Skin of body (tissue), 2 donors: Measurements from ENCODE around the gene CCDC192. TPM values are rescaled to one million over a fixed set of nuclear protein-coding genes. Genes with fewer than 3 reads are reported as not detected.
A peak's percentile ranks its signal among the peaks of the same experiment; 100 is the strongest.

Source experiments
- DNase-seq: peaks from one replicate; lab custom pipeline; 2025; lab: John Stamatoyannopoulos, UW
- total RNA-seq: library from RNA; depleted of rRNA; stranded (reverse); fragments of >200 nt; gene quantifications from one replicate; pipeline ENCODE4 v1.2.3, GENCODE V29; 2014

CCDC192 gene
- total RNA-seq, 1 donor from 2014 or later: not detected

DNA sequence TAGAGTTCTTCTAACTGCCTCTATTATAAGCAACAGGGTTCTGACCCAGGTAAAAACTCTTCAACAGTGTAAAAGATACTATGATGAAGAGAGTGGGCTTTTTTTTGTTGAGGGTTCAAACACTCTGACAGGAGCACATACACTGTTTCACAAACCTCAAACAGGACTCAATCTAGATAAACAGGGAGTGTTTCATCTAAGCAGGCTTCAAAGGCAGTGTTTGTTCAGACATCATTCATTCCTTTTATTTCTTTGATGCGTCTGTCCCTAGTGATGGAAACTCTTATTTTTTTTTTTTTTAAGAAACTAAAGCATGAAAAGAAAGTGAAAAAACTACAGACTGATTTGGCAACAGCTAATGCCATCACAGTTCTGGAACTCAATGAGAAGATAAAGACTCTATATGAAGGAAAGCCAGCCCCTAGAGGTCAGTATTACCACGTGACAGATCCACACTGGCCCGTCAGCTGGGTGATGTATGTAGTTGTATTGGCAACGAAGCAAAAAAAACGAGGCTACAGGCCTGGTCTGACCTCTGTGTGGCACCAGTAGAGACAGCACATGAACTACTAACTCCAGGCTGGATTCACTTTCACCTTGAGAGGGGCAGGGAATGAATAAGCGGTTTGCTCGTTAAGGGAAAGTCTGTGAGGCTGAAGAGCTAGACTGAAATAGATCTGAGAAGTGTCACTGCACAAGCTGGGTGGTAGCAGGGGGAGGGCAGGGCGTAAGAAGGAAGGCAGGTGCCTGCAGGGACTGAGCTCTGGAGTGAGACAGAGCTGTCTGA, 172.2 kb downstream of the CCDC192 start:
- DNase-seq: no peak

DNA sequence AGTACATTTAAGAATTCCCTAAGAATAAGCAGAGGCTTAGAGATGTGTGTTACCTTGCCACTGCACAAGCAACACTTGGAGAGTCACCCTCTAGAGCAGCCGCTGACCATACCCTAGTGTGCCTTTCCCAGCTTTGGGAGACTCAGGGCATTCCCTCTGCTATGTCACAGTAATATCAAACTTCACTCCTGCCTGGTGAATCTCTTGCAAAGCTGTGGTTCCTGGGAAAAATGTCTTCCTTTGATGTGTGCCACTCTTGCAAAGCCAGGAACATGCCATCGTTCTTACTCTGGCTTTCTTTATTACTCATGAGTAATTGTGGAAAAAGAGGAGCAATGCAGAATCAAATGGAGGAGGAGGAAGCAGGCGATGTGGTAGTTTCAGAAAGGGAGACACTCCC, 173.2 kb downstream of the CCDC192 start:
- DNase-seq: no peak

DNA sequence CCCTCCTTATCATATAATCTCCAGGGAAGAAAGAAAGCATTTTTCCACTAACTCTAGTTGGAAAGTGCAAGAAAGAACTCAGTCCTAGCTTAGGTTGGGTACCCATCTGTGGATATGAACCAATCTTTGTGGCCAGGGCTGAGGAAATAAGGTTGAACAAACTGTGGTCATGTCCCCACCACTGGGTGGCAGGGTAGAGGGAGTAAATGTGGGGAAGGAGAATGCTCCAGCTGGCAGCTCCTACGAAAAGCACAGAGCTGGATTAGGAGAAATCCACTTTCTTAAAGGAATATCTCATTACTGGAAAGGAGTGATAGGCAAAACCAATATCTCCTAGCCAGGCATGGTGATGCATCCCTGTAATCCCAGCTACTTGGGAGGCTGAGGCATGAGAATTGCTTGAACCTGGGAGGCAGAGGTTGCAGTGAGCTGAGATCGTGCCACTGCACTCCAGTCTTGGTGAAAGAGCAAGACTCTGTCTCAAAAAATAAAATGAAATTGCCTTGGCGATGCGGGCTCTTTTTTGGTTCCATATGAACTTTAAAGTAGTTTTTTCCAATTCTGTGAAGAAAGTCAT, 175.1 kb downstream of the CCDC192 start:
- no peak for DNase-seq

DNA sequence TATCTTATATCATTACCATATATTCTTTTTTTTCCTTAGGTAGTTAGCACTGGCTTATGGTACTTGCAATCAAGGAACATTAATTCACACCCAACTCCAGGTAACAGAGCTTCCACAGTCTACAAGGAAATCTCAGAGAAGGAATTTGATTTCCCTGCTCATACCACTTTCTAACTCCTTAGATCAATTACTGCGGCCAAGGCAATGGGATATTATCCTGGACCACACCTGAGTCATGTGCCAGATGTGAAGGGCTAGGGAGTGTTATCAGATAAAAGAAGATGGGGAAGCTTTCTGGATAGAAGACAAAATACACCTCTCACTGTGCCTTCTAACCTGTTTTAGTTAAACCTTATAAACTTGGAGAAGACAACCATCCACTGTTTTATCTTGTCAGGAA, 181.2 kb downstream of the CCDC192 start:
- DNase-seq: no peak

DNA sequence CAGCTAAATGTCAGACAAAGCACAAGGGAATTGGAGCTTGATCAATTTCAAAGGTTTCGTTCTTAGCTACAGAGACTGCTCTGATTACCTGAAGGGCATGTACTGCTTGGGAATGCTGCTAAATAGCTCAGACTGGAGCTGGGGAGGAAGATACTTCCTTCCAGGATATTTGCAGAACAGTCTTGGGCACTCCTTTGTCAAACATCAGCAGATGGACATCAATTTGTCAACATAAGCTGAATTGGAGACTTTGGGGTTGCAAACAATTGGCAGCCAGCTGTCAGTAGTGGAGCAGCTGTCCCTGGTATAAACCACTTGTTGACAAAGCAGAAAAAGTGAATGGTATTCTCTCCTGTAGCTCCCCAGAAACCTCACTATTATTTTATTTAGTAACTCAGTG, 182.0 kb downstream of the CCDC192 start:
- DNase-seq: no peak

DNA sequence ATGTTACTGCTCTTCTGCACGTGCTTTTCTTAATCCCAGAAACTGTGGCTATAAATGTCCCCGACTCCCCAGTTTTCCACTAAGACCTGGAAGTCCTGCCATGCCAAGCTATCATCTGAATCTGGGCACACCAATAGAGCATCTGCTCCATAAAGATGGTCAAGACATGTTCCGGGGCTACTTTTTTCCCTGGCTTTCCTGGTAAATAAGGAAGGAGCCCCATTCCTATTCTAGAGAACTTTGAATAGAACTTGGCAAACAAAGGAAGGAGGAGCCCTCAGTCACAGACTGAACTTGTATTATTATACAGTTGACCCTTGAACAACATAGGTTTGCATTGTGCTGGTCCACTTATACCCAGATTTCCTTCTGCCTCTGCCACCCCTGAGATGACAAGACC, 182.9 kb downstream of the CCDC192 start:
- DNase-seq: no peak

DNA sequence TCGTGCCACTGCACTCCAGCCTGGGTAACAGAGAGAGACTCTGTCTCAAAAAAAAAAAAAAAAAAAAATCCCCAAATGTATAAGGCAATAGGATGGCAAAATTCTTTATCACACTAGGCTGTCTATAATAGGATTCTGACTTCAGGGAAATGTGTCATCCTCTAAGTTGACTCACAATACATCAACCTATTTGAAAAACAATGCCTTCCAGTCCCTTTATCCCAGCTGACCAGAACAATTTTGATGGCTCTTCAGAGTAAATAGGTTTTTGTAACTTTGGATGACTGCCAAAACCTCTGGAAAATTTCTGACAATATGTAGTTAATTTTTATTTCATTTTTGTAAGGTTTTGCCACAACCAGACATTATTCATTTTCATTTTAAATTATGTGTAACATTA, 184.1 kb downstream of the CCDC192 start:
- DNase-seq: no peak

DNA sequence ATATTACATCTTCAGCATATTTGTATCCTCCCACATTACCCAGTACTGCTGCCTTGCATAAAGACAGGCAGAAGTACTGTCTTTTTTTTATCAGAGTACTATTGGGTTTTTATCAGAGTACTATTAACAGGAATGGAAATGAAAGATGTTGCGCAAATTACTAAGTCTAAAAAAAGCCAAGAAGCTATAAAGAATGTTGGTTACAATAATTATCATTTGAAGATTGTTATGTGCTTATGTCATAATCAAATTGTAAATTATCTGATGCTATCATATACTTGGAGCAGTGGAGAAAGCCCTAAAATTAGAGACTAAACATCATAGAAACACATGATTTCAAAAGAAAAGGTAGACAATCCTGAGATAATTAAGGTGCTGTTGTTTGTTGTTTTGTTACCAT, 188.8 kb downstream of the CCDC192 start:
- DNase-seq: no peak

DNA sequence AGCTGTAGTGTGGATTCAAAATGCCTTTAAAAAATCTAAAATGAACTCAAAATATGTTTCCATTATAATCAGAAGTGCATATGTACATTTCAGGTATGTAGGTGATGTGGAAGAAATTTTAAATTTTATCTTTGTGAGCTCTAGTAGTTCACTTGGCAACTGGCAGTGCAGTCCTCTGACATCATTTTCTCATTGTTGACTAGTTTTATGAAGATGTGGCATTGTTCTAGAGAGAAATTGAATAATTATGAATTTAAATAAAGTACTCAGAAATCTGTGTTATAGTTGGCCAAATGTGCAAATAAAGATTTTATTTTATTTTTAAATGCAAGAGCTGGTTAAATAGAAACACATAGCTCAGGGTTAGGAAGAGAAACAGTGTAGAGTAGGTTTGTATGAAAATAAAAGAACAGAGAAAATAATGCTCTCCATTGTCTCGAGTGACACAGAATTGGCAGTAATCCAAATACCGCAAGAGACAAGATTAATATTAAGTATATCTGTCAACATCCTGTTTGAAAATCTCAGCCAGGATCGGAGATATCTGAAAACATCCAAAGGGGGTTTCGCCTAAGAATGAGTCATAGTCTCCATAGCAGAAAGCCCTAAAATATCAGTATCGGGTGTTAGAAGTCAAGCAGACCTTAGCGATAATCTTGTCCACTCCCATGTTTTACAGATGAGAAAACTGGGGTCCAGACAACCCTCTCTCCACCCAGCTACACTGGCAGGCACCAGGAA, 189.4 kb downstream of the CCDC192 start:
- peak; percentile 25 for DNase-seq

DNA sequence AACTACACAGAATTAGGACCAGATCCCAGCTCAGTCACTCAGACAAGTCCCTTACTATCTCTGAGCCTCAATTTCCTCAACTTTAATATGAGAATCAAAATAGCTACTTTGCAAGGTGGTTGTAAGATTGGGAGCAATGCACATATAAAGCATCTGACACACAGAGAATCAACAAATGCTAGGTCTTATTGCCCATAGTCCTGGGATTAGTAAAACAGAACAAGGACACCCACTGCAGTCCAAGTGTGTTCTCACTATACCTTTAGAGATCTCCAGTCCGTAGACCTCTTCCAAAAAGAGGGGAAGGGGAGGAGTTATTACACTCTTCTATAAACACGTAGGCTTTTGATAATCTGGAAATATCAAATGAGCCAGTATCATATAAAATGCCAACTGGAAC, 190.0 kb downstream of the CCDC192 start:
- DNase-seq: no peak

DNA sequence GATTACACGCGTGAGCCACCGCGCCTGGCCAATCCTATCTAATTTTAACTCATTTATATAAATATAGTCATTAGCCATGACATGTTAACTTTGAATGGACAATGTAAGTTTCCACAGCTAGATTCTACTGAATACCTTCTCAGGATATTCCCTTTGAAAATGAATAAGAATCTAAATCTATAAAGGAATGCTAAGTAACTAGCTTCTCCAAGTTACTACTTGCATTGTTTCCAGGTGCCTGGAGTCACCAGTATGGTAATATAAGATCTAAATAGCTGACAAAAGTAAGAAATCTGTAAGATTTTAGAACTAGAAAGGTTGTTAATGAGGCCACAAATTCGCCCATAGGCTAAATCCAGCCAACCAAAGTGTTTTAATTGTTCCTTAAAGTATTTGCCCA, 191.3 kb downstream of the CCDC192 start:
- DNase-seq: no peak

DNA sequence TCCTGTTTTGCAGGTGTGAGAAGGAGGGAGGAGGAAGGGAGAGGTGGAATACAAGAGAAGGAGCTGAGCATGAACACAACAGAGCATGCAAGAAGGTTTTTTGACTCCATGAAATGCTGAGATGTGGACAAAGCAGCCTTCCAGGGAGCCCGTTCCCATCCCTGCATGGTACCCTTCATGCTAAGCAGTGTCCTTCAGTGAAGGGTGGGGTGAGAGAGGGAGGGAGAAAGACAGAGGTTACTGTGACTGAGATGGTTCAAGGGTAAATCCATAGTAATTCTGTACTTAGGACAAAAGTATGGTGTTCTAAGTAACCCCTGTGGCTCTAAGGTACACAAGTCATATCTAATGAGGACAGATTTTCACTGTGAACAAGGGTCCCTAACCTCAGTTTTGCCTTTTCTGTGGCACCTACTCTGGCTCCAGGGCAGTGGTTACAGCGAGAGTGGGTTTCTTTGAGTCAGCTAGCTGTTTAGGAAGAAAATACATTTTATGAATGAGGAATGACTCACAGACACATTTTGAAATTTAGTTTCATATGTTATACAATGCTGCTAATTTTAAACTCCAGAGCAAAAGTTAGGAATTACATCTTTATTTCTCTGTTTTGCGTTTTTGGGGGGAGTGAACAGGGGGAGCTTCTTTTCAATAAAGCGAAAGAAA, 195.5 kb downstream of the CCDC192 start:
- DNase-seq: no peak

DNA sequence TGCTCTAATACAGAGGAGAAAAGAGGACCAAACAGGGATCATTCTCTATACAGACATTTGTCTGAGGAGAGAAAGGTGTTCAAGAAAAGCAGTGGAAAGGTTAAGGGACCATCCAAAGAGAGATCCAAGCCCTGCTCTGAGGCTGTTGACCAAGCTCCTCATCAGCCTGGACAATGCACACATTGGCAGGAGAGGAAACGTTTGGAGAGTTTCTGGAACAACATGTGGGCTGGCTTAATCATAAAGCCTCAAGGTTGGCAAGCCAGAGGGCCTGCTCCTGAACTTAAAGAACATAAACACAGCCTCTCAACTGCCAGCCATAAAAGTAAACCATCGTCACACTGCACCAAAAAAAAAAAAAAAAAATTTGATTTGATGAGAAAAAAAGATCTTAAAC, 196.0 kb downstream of the CCDC192 start:
- no peak for DNase-seq

DNA sequence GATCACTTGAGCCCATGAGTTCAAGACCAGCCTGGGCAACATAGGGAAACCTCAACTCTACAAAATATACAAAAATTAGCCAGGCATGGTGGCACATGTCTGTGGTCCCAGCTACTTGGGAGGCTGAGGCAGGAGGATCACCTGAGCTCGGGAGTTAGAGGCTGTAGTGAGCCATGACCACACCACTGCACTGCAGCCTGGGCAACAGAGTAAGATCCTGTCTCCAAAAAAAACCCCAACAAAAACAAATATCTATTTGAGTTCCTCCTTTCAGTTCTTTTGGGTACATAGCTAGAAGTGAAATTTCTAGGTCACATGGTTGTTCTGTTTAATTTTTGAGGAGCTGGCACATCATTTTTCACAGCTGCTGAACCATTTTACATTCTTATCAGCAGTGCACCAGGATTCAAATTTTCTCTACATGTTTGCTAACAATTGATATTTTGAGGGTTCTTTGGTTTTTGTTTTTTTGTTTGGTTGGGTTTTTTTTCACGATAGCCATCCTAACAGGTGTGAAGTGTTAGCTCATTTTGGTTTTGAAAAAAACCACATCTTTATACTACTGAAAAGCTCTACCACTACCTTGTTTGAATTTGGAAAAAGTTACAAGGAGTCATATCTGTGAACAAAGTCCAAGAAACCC, 203.5 kb downstream of the CCDC192 start:
- no peak for DNase-seq

DNA sequence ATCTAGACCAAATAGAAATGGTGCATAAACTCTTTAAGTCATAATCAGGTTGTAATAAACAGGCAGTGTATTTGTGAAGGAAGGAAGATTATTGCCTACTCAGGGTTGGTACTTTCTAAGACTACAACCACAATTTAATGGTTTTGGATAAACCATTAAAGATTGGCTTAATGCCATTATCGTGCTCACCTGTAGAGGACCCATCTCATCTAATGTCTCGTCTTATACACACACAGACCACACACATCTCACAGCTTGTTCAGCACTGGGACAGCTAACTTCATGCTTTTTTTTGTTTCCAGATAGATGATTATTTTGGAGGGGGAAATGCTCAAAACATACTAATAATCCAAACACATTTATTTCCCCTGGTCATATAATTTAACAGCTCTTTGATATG, 204.7 kb downstream of the CCDC192 start:
- no peak for DNase-seq

DNA sequence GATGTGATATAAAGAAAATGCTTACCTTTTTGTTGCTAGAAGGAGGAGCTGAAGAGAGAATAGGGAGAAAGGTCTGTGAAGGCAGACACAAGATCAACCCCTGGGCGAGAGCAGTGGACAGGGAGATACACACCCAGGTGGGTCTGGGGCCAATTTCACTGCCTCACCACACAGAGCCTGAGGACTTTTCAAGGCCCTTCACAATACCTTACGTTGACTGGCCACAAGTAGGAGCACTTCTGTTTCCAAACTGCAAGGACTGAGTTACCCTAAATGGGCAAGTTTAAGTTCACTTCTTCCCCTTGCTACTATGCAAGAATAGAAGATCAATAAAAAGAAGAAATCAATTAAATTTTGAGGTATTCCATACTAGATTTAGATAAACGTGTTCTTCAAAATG, 205.9 kb downstream of the CCDC192 start:
- no peak for DNase-seq

DNA sequence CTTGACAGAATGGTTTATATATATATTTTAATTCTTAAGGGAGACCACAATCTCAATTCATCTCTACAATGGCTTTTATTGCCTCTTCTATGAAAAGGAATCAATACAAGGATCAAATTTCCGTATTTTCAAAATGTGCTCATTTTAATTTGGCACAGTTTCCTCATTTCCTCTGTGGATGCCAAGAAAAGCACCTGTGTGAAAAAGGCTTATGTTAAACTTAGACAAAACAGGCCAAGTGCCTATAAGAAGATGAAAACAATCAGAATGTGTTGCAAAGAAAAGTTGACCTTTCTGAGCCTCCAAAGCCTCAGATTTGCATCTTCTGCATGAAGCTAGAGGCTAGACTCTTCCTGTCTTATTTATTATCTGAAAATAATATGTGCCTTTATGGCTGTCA, 206.6 kb downstream of the CCDC192 start:
- DNase-seq: no peak

DNA sequence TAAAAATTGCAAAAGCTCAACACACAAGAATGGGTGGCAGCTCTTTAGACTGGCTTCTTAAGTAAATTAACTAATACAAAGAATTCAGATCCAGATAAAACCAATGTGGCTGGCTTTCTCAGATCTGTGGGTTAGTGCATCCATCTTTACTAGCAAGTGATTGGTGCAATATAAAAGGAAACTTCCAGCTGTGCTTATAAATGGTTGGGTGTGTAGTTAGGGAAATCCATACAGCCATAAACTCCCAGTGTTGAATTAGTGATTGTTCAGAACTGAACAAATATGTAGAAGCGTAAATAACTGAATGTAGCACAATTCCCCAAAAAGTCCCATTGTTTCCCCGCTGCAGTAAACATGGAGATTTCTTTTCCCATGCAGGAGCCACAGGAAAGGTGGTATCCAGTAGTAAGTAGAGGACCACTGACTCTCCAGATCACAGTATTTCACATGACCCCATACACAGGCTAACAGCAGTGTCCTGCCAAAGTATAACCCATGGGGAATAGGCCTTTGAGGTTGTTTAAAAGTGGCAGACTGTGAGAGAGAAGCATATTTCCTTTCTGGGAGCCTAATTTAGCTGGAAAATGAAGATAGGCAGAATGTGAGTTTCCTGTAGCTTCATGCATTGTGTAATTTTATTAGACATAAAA, 207.2 kb downstream of the CCDC192 start:
- no peak for DNase-seq

DNA sequence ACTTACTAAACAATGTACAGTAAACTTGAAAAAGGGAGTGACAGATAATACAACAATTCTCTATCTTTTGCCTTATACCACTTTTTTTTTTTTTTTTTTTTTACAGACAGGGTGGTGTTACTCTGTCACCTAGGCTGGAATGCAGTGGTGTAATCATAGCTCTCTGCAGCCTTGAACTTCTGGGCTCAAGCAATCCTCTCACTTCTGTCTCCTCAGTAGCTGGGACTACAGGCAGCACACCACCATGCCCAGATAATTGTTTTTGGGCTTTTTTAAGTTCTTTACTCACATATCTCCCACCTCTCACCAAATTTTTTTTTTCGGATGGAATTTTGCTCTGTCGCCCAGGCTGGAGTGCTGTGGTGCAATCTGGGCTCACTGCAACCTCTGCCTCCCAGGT, 208.4 kb downstream of the CCDC192 start:
- DNase-seq: no peak

DNA sequence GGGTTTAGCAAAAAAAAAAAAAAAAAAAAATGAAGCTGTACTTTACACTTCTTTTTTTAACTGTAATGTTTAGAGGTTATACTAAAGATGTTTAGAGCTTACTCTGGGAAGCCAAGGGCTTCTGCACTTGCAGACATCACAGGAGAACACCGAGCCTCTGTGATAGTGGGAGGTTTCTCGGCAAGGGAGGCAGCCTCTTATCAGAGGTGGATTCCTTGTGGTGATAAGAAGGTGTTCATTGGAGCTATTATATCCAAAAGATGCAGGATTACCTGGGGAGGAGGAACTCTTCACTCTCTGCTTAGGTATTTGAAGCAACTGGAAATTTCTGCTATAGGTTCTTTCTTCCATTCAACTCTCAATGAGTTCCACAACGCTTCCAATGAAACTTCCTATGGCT, 209.2 kb downstream of the CCDC192 start:
- no peak for DNase-seq

DNA sequence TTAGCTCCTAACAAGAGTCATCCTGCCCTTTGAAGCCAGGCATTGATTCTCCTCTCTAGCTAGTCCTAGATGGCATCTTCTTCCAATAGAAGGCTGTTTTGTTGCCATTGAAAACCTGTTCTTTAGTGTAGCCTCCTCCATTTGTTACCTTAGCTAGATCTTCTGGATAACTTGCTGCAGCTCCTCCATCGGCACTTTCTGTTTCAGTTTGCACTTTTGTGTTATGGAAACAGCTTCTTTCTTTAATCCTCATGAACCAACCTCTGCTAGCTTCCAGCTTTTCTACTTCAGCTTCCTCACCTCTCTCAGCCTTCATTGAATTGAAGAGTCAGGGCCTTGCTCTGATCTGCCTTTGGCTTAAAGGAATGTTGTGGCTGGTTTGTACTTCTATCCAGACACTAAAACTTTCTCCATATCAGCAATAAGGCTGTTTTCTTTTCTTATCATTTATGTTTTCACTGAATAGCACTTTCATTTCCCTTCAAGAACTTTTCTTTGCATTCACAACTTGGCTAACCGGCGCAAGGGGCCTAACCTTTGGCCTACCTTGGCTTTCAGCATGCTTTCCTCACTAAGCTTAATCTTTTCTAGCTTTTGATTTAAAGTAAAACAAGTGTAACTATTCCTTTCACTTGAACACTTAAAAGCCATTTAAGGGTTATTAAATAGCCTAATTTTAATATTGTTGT, 213.8 kb downstream of the CCDC192 start:
- no peak for DNase-seq
